ENCODE measurements around the gene RPS16.

- no peak for TF ChIP-seq CTCF (conservative IDR thresholded peaks at IDR 0.05; ENCODE audit: low read depth in 2 of 2)
- no peak for TF ChIP-seq POLR2AphosphoS5 (IDR thresholded peaks at IDR 0.05; ENCODE audit: low read depth)
- no peak for TF ChIP-seq EZH2 (IDR thresholded peaks at IDR 0.05; ENCODE audit: low read depth, unreplicated experiment)
- no peak for TF ChIP-seq EZH2phosphoT487 (IDR thresholded peaks at IDR 0.05; ENCODE audit: unreplicated experiment)
- TF ChIP-seq CREB1 (CRISPR knock-in tag; IDR thresholded peaks at IDR 0.05; ENCODE audit: low read depth) = no peak
- no peak for TF ChIP-seq REST (IDR thresholded peaks at IDR 0.05; ENCODE audit: unreplicated experiment)
- no peak for TF ChIP-seq NANOG (IDR thresholded peaks at IDR 0.05; ENCODE audit: borderline replicate concordance)
- TF ChIP-seq STAT1 (IDR thresholded peaks at IDR 0.05; ENCODE audit: unreplicated experiment) = no peak
- TF ChIP-seq ETS1 (IDR thresholded peaks at IDR 0.05) = no peak
- TF ChIP-seq JUNB (IDR thresholded peaks at IDR 0.05; ENCODE audit: unreplicated experiment) = no peak
- no peak for TF ChIP-seq ZNF462 (CRISPR knock-in tag; IDR thresholded peaks at IDR 0.05)
- no peak for TF ChIP-seq ZNF331 (CRISPR knock-in tag; IDR thresholded peaks at IDR 0.05; ENCODE audit: low read depth)
- TF ChIP-seq ZNF114 (CRISPR knock-in tag; IDR thresholded peaks at IDR 0.05) = no peak
These were observed 50.7 kb downstream of the RPS16 start for GRCh38 chr19:39384839-39385568.

All from GM23338 (cell line).